ENCODE results near the gene CYB561.

CYB561 gene

GRCh38 chr17:63445954-63446752 is at the start of gene CYB561:
TSS of gene CYB561 (minus strand) at chr17:63446306. CDS start at chr17:63437547, 8,759 bp downstream.
- no peak for DNase-seq (ENCODE audit: low spot score)

- no peak for DNase-seq (ENCODE audit: low spot score)
Observed at GRCh38 chr17:63495491-63495890, 49.4 kb upstream of the CYB561 start.

GRCh38 chr17:63494300-63494928 is 48.3 kb upstream of the CYB561 start:
- no peak for DNase-seq (ENCODE audit: low spot score)

GRCh38 chr17:63493411-63493810 is 47.3 kb upstream of the CYB561 start:
- DNase-seq (ENCODE audit: low spot score): no peak

- DNase-seq (ENCODE audit: low spot score): no peak
Observed at GRCh38 chr17:63492940-63493339, 46.8 kb upstream of the CYB561 start.

- no peak for DNase-seq (ENCODE audit: low spot score)
Observed at GRCh38 chr17:63491977-63492618, 46.0 kb upstream of the CYB561 start.

- DNase-seq (ENCODE audit: low spot score): no peak
Observed at GRCh38 chr17:63491413-63491812, 45.3 kb upstream of the CYB561 start.

GRCh38 chr17:63490858-63491400 is 44.8 kb upstream of the CYB561 start:
- no peak for DNase-seq (ENCODE audit: low spot score)

GRCh38 chr17:63490329-63490728 is 44.2 kb upstream of the CYB561 start:
- DNase-seq (ENCODE audit: low spot score): no peak

GRCh38 chr17:63489291-63489690 is 43.2 kb upstream of the CYB561 start:
- DNase-seq (ENCODE audit: low spot score): no peak

- DNase-seq (ENCODE audit: low spot score): no peak
Observed at GRCh38 chr17:63488851-63489250, 42.7 kb upstream of the CYB561 start.

GRCh38 chr17:63487014-63487339 is 40.9 kb upstream of the CYB561 start:
- DNase-seq (ENCODE audit: low spot score): no peak

- DNase-seq (ENCODE audit: low spot score): no peak
Observed at GRCh38 chr17:63486317-63487013, 40.4 kb upstream of the CYB561 start.

GRCh38 chr17:63483655-63484575 is 37.8 kb upstream of the CYB561 start:
- no peak for DNase-seq (ENCODE audit: low spot score)

- DNase-seq (ENCODE audit: low spot score): no peak
Observed at GRCh38 chr17:63483038-63483437, 36.9 kb upstream of the CYB561 start.

- no peak for DNase-seq (ENCODE audit: low spot score)
Observed at GRCh38 chr17:63482509-63482908, 36.4 kb upstream of the CYB561 start.

- no peak for DNase-seq (ENCODE audit: low spot score)
Observed at GRCh38 chr17:63481488-63481870, 35.4 kb upstream of the CYB561 start.

GRCh38 chr17:63480826-63481487 is 34.9 kb upstream of the CYB561 start:
- DNase-seq (ENCODE audit: low spot score): no peak

GRCh38 chr17:63480192-63480784 is 34.2 kb upstream of the CYB561 start:
- no peak for DNase-seq (ENCODE audit: low spot score)

GRCh38 chr17:63479495-63480184 is 33.5 kb upstream of the CYB561 start:
- no peak for DNase-seq (ENCODE audit: low spot score)

Measured in globus pallidus (tissue), 1 donor.